ENCODE data around the gene INPP4B.

The INPP4B gene

GRCh38 chr4:142336251-142336934, 509.7 kb downstream of the INPP4B start:
- Mint-ChIP-seq H3K4me1 (no peaks in the 10 kb centered on the region), H3K27me3 (no peaks in the 10 kb centered on the region), H3K4me3 (no peak overlapping the region), H3K9me3 (peaks cover 0 to 2% of the 10 kb centered on the region in 2 donors), H3K27ac (no peak overlapping the region), H3K36me3 (no peaks in the 10 kb centered on the region)
- no peak for DNase-seq
- no peak for ATAC-seq (replicated peaks)

- Mint-ChIP-seq H3K4me1 (no peaks in the 10 kb centered on the region), H3K27ac (no peak overlapping the region), H3K27me3 (no peaks in the 10 kb centered on the region), H3K9me3 (peaks cover 0 to 2% of the 10 kb centered on the region in 2 donors), H3K36me3 (no peaks in the 10 kb centered on the region), H3K4me3 (no peak overlapping the region)
- no peak for DNase-seq
- no peak for ATAC-seq (replicated peaks)
Observed at GRCh38 chr4:142334931-142335330, 511.2 kb downstream of the INPP4B start.

- ATAC-seq (replicated peaks) (no peak), DNase-seq (no peak)
- Mint-ChIP-seq H3K9me3 (peaks cover 0 to 2% of the 10 kb centered on the region in 2 donors), H3K27ac (no peak overlapping the region), H3K27me3 (no peaks in the 10 kb centered on the region), H3K4me1 (no peaks in the 10 kb centered on the region), H3K4me3 (no peak overlapping the region), H3K36me3 (no peaks in the 10 kb centered on the region)
Observed at GRCh38 chr4:142331646-142332045, 514.5 kb downstream of the INPP4B start.

GRCh38 chr4:142331132-142331531, 515.0 kb downstream of the INPP4B start:
- Mint-ChIP-seq H3K9me3 (no peaks in the 10 kb centered on the region), H3K4me1 (no peaks in the 10 kb centered on the region), H3K4me3 (no peak overlapping the region), H3K27me3 (no peaks in the 10 kb centered on the region), H3K27ac (no peak overlapping the region), H3K36me3 (no peaks in the 10 kb centered on the region)
- ATAC-seq (replicated peaks): no peak
- no peak for DNase-seq

- Mint-ChIP-seq H3K9me3 (no peaks in the 10 kb centered on the region), H3K36me3 (no peaks in the 10 kb centered on the region), H3K4me3 (no peak overlapping the region), H3K4me1 (no peaks in the 10 kb centered on the region), H3K27me3 (no peaks in the 10 kb centered on the region), H3K27ac (no peak overlapping the region)
- ATAC-seq (replicated peaks) (no peak), DNase-seq (no peak)
Observed at GRCh38 chr4:142330311-142330710, 515.8 kb downstream of the INPP4B start.

GRCh38 chr4:142329313-142329712, 516.8 kb downstream of the INPP4B start:
- no peaks in the 10 kb centered on the region for H3K36me3 Mint-ChIP-seq
- ATAC-seq (replicated peaks) (no peak), DNase-seq (no peak)
- no peaks in the 10 kb centered on the region for H3K4me1 Mint-ChIP-seq
- H3K9me3 Mint-ChIP-seq: no peaks in the 10 kb centered on the region
- no peaks in the 10 kb centered on the region for H3K27me3 Mint-ChIP-seq
- no peak overlapping the region for H3K27ac Mint-ChIP-seq
- no peak overlapping the region for H3K4me3 Mint-ChIP-seq

GRCh38 chr4:142326181-142326580, 519.9 kb downstream of the INPP4B start:
- DNase-seq (no peak), ATAC-seq (replicated peaks) (no peak)
- Mint-ChIP-seq H3K4me3 (no peak overlapping the region), H3K27ac (no peak overlapping the region), H3K9me3 (peaks cover 0 to 5% of the 10 kb centered on the region in 2 donors), H3K27me3 (no peaks in the 10 kb centered on the region), H3K4me1 (no peaks in the 10 kb centered on the region), H3K36me3 (no peaks in the 10 kb centered on the region)

GRCh38 chr4:142324572-142324971, 521.5 kb downstream of the INPP4B start:
- Mint-ChIP-seq H3K36me3 (no peaks in the 10 kb centered on the region), H3K27me3 (no peaks in the 10 kb centered on the region), H3K4me3 (no peak overlapping the region), H3K9me3 (peaks cover 0 to 6% of the 10 kb centered on the region in 2 donors), H3K27ac (no peak overlapping the region), H3K4me1 (no peaks in the 10 kb centered on the region)
- ATAC-seq (replicated peaks) (peak in 1 of 2 donors; percentile 19), DNase-seq (no peak)

- H3K27me3 Mint-ChIP-seq: no peaks in the 10 kb centered on the region
- H3K9me3 Mint-ChIP-seq: peaks cover 0 to 6% of the 10 kb centered on the region in 2 donors
- no peak for DNase-seq
- H3K4me3 Mint-ChIP-seq: no peak overlapping the region
- no peaks in the 10 kb centered on the region for H3K4me1 Mint-ChIP-seq
- H3K27ac Mint-ChIP-seq: no peak overlapping the region
- H3K36me3 Mint-ChIP-seq: no peaks in the 10 kb centered on the region
- ATAC-seq (replicated peaks): no peak
Observed at GRCh38 chr4:142322996-142323395, 523.1 kb downstream of the INPP4B start.

- no peak for ATAC-seq (replicated peaks)
- no peaks in the 10 kb centered on the region for H3K4me1 Mint-ChIP-seq
- no peak overlapping the region for H3K4me3 Mint-ChIP-seq
Observed at GRCh38 chr4:142318280-142318679, 527.8 kb downstream of the INPP4B start.

GRCh38 chr4:142316913-142317312, 529.2 kb downstream of the INPP4B start:
- no peak overlapping the region for H3K27ac Mint-ChIP-seq
- H3K27me3 Mint-ChIP-seq: no peaks in the 10 kb centered on the region
- no peaks in the 10 kb centered on the region for H3K4me1 Mint-ChIP-seq
- H3K36me3 Mint-ChIP-seq: no peaks in the 10 kb centered on the region
- no peak overlapping the region for H3K4me3 Mint-ChIP-seq
- ATAC-seq (replicated peaks) (no peak), DNase-seq (no peak)
- H3K9me3 Mint-ChIP-seq: peaks cover 1 to 6% of the 10 kb centered on the region in 2 donors

More at GRCh38 chr4:142318280-142318679, 527.8 kb downstream of the INPP4B start:
- Mint-ChIP-seq H3K36me3 (no peaks in the 10 kb centered on the region), H3K27me3 (no peaks in the 10 kb centered on the region), H3K9me3 (peaks cover 1 to 6% of the 10 kb centered on the region in 2 donors), H3K27ac (no peak overlapping the region)
- DNase-seq: no peak

GRCh38 chr4:142316025-142316424, 530.1 kb downstream of the INPP4B start:
- ATAC-seq (replicated peaks): no peak
- no peak for DNase-seq
- Mint-ChIP-seq H3K36me3 (no peaks in the 10 kb centered on the region), H3K27me3 (no peaks in the 10 kb centered on the region), H3K27ac (no peak overlapping the region), H3K4me3 (no peak overlapping the region), H3K4me1 (no peaks in the 10 kb centered on the region), H3K9me3 (peaks cover 0 to 1% of the 10 kb centered on the region in 2 donors)

- Mint-ChIP-seq H3K27me3 (no peaks in the 10 kb centered on the region), H3K36me3 (no peaks in the 10 kb centered on the region), H3K27ac (no peak overlapping the region), H3K9me3 (peaks cover 0 to 1% of the 10 kb centered on the region in 2 donors), H3K4me3 (no peak overlapping the region), H3K4me1 (no peaks in the 10 kb centered on the region)
- ATAC-seq (replicated peaks) (no peak), DNase-seq (no peak)
Observed at GRCh38 chr4:142314686-142315085, 531.4 kb downstream of the INPP4B start.

GRCh38 chr4:142314247-142314646, 531.9 kb downstream of the INPP4B start:
- Mint-ChIP-seq H3K36me3 (no peaks in the 10 kb centered on the region), H3K27ac (no peak overlapping the region)

GRCh38 chr4:142312391-142312790, 533.7 kb downstream of the INPP4B start:
- Mint-ChIP-seq H3K9me3 (peaks cover 0 to 1% of the 10 kb centered on the region in 2 donors), H3K36me3 (no peaks in the 10 kb centered on the region), H3K27me3 (no peaks in the 10 kb centered on the region), H3K27ac (no peak overlapping the region), H3K4me3 (no peak overlapping the region), H3K4me1 (no peaks in the 10 kb centered on the region)
- ATAC-seq (replicated peaks): no peak
- no peak for DNase-seq

More at GRCh38 chr4:142314247-142314646, 531.9 kb downstream of the INPP4B start:
- no peaks in the 10 kb centered on the region for H3K27me3 Mint-ChIP-seq
- peaks cover 0 to 1% of the 10 kb centered on the region in 2 donors for H3K9me3 Mint-ChIP-seq
- ATAC-seq (replicated peaks) (no peak), DNase-seq (no peak)
- H3K4me1 Mint-ChIP-seq: no peaks in the 10 kb centered on the region
- H3K4me3 Mint-ChIP-seq: no peak overlapping the region
